ENCODE measurements around the gene STK39. TPM values are rescaled to one million over a fixed set of nuclear protein-coding genes. Genes with fewer than 3 reads are reported as not detected.

STK39 gene
- total RNA-seq, 1 donor from 2014 or later = 31.9 TPM

- Mint-ChIP-seq H3K4me3 (ENCODE audit: unreplicated experiment) (no peak overlapping the region), H3K4me1 (ENCODE audit: low read depth) (peaks cover 50% of the 10 kb centered on the region), H3K27me3 (ENCODE audit: low read depth) (no peaks in the 10 kb centered on the region), H3K9me3 (ENCODE audit: low read depth) (no peaks in the 10 kb centered on the region), H3K36me3 (ENCODE audit: low read depth) (no peaks in the 10 kb centered on the region), H3K27ac (ENCODE audit: unreplicated experiment) (peak overlapping the region; percentile 86)
- no peak for TF ChIP-seq CTCF (IDR thresholded peaks at IDR 0.05)
- no peak for DNase-seq (ENCODE audit: low spot score)
Measured at GRCh38 chr2:168192839-168193616, 54.4 kb downstream of the STK39 start.

GRCh38 chr2:168191955-168192785 is 55.2 kb downstream of the STK39 start:
- Mint-ChIP-seq H3K27ac (ENCODE audit: unreplicated experiment) (peak overlapping the region; percentile 86), H3K4me1 (ENCODE audit: low read depth) (peaks cover 48% of the 10 kb centered on the region), H3K36me3 (ENCODE audit: low read depth) (no peaks in the 10 kb centered on the region), H3K9me3 (ENCODE audit: low read depth) (no peaks in the 10 kb centered on the region), H3K4me3 (ENCODE audit: unreplicated experiment) (no peak overlapping the region), H3K27me3 (ENCODE audit: low read depth) (no peaks in the 10 kb centered on the region)
- DNase-seq (ENCODE audit: low spot score) = no peak
- TF ChIP-seq CTCF (IDR thresholded peaks at IDR 0.05) = no peak

- no peak for DNase-seq (ENCODE audit: low spot score)
- Mint-ChIP-seq H3K9me3 (ENCODE audit: low read depth) (no peaks in the 10 kb centered on the region), H3K27ac (ENCODE audit: unreplicated experiment) (no peak overlapping the region), H3K27me3 (ENCODE audit: low read depth) (no peaks in the 10 kb centered on the region), H3K4me3 (ENCODE audit: unreplicated experiment) (no peak overlapping the region), H3K36me3 (ENCODE audit: low read depth) (no peaks in the 10 kb centered on the region), H3K4me1 (ENCODE audit: low read depth) (peaks cover 55% of the 10 kb centered on the region)
- no peak for TF ChIP-seq CTCF (IDR thresholded peaks at IDR 0.05)
Measured at GRCh38 chr2:168190590-168191336, 56.6 kb downstream of the STK39 start.

GRCh38 chr2:168189835-168190569 is 57.4 kb downstream of the STK39 start:
- Mint-ChIP-seq H3K9me3 (ENCODE audit: low read depth) (no peaks in the 10 kb centered on the region), H3K27ac (ENCODE audit: unreplicated experiment) (peak overlapping the region; percentile 12), H3K4me3 (ENCODE audit: unreplicated experiment) (no peak overlapping the region), H3K36me3 (ENCODE audit: low read depth) (no peaks in the 10 kb centered on the region), H3K27me3 (ENCODE audit: low read depth) (no peaks in the 10 kb centered on the region), H3K4me1 (ENCODE audit: low read depth) (peaks cover 60% of the 10 kb centered on the region)
- DNase-seq (ENCODE audit: low spot score) = no peak
- TF ChIP-seq CTCF (IDR thresholded peaks at IDR 0.05) = no peak

All from chondrocyte (in vitro differentiated cells).